ENCODE results near the gene GJC3. TPM values are rescaled to one million over a fixed set of nuclear protein-coding genes. Genes with fewer than 3 reads are reported as not detected.

GJC3 gene
- total RNA-seq, 1 experiment from 2014 or later, result not detected

GRCh38 chr7:99918959-99919813, 10.2 kb downstream of the GJC3 start, which contains the start of gene TRIM4:
TRIM4 (minus strand) TSS chr7:99919530; CDS start chr7:99919401, 129 bp downstream.
- BruUV-seq (replicated peaks), result no TSS peak

GRCh38 chr7:99910976-99911375, 18.4 kb downstream of the GJC3 start:
- Histone ChIP-seq H3K27me3 (replicated peaks; ENCODE audit: insufficient read depth, low read depth, low read length, poor library complexity) (no peaks in the 10 kb centered on the region), H3K4me1 (ENCODE audit: insufficient read depth, low read length, poor library complexity, severe bottlenecking) (no peaks in the 10 kb centered on the region), H3K27ac (ENCODE audit: low read depth, low read length, poor library complexity, severe bottlenecking) (no peak overlapping the region), H3K9me3 (ENCODE audit: low read depth, low read length, poor library complexity, severe bottlenecking) (no peaks in the 10 kb centered on the region), H3K36me3 (ENCODE audit: insufficient read depth, low read length, poor library complexity, severe bottlenecking) (peaks cover 30% of the 10 kb centered on the region), H3K4me3 (ENCODE audit: low read depth, low read length, poor library complexity, severe bottlenecking) (no peak overlapping the region)
- ChIA-PET CTCF (no interaction called here), POLR2A (ENCODE audit: low non-redundant PET) (interaction anchor here (0.6 kb wide), 1 partner anchor 12 kb away, joined by 3 read pairs; no protein-coding TSS in a partner anchor)
- TF ChIP-seq EZH2 (IDR thresholded peaks at IDR 0.05; ENCODE audit: borderline replicate concordance, low read depth, low read length, poor library complexity, severe bottlenecking) (no peak), CTCF (conservative IDR thresholded peaks at IDR 0.05; ENCODE audit: low read depth, low read length) (no peak)
- DNase-seq (ENCODE audit: low spot score), result no peak
- BruUV-seq (replicated peaks), result no TSS peak
- intact Hi-C loops (cut with micrococcal nuclease; ENCODE audit: unreplicated experiment), result loop anchor here (10.0 kb wide), 1 partner anchor 134 kb away; the partner anchor contains the start of gene ZSCAN21

More at GRCh38 chr7:99918959-99919813, 10.2 kb downstream of the GJC3 start, which contains the start of gene TRIM4:
- CTCF ChIA-PET, result no interaction called here
- Histone ChIP-seq H3K27me3 (replicated peaks; ENCODE audit: insufficient read depth, low read depth, low read length, poor library complexity) (no peaks in the 10 kb centered on the region), H3K36me3 (ENCODE audit: insufficient read depth, low read length, poor library complexity, severe bottlenecking) (no peaks in the 10 kb centered on the region), H3K4me3 (ENCODE audit: low read depth, low read length, poor library complexity, severe bottlenecking) (peak within 1 kb of the TSS; percentile 81), H3K4me1 (ENCODE audit: insufficient read depth, low read length, poor library complexity, severe bottlenecking) (peaks cover 7% of the 10 kb centered on the region), H3K27ac (ENCODE audit: low read depth, low read length, poor library complexity, severe bottlenecking) (peak within 1 kb of the TSS; percentile 85), H3K9me3 (ENCODE audit: low read depth, low read length, poor library complexity, severe bottlenecking) (no peaks in the 10 kb centered on the region)
- intact Hi-C loops (cut with micrococcal nuclease; ENCODE audit: unreplicated experiment), result loop anchor here (10.0 kb wide), 1 partner anchor 126 kb away; the partner anchor contains the start of gene ZSCAN21
- POLR2A ChIA-PET (ENCODE audit: low non-redundant PET), result no interaction called here
- TF ChIP-seq EZH2 (IDR thresholded peaks at IDR 0.05; ENCODE audit: borderline replicate concordance, low read depth, low read length, poor library complexity, severe bottlenecking) (no peak), CTCF (conservative IDR thresholded peaks at IDR 0.05; ENCODE audit: low read depth, low read length) (0 out of 2 replicates have a peak, but pooled peaks have one; percentile 13)
- DNase-seq (ENCODE audit: low spot score), result peak; percentile 93

GRCh38 chr7:99901581-99901980, 27.8 kb downstream of the GJC3 start:
- TF ChIP-seq CTCF (conservative IDR thresholded peaks at IDR 0.05; ENCODE audit: low read depth, low read length) (no peak), EZH2 (IDR thresholded peaks at IDR 0.05; ENCODE audit: borderline replicate concordance, low read depth, low read length, poor library complexity, severe bottlenecking) (no peak)
- intact Hi-C loops (cut with micrococcal nuclease; ENCODE audit: unreplicated experiment), result no loop called here
- POLR2A ChIA-PET (ENCODE audit: low non-redundant PET), result no interaction called here
- H3K4me1 ChIP-seq (ENCODE audit: insufficient read depth, low read length, poor library complexity, severe bottlenecking), result no peaks in the 10 kb centered on the region
- H3K9me3 ChIP-seq (ENCODE audit: low read depth, low read length, poor library complexity, severe bottlenecking), result no peaks in the 10 kb centered on the region
- no peak overlapping the region for H3K4me3 ChIP-seq (ENCODE audit: low read depth, low read length, poor library complexity, severe bottlenecking)
- no TSS peak for BruUV-seq (replicated peaks)
- H3K27ac ChIP-seq (ENCODE audit: low read depth, low read length, poor library complexity, severe bottlenecking), result no peak overlapping the region
- CTCF ChIA-PET, result no interaction called here
- DNase-seq (ENCODE audit: low spot score), result no peak
- H3K27me3 ChIP-seq (replicated peaks; ENCODE audit: insufficient read depth, low read depth, low read length, poor library complexity), result no peaks in the 10 kb centered on the region
- peaks cover 50% of the 10 kb centered on the region for H3K36me3 ChIP-seq (ENCODE audit: insufficient read depth, low read length, poor library complexity, severe bottlenecking)
